GM21619 (cell line): ENCODE results near the gene TBX4.

Experiments
- ATAC-seq: cut with Tn5 transposase; IDR thresholded peaks from one replicate; pipeline ENCODE4 v1.9.1; 2021; ENCODE audit not compliant: unreplicated experiment

Gene TBX4

DNA sequence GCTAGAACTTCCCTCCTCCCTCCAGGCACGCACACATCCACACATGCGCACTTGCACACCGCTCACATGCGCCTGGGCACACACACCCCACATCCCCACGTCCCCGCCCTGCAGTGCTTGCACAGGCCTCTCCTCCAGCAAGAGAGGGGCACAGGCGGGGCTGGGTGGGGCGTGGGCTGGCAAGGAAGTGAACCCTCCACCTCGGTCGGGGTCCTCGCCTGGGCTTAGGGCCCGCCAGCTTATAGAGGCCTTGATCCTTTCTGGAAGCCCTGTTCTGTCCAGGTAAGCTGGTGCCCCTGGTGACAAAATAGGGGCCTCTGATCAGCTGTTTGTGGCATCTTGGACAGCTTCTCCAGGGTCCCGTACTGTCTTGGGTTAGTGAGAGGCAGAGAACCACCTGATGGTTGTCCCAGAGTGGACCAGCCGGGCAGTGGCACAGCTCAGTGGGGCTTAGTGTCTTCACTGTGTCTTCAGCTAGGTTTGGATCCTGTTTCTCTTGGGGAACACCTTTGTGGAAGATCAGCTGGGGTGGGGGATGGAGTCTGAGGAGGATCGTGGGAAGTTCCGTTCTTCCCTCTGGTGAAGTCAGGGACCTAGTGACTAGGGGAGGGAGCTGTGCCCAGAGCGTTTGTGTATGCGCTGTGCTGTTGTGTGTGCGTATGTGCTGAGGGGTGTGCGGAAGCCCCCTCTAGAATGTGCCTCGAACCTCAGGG, 12.1 kb downstream of the TBX4 start:
- ATAC-seq = no peak

- no peak for ATAC-seq
These were observed 12.6 kb downstream of the TBX4 start for GRCh38 chr17:61464843-61465180.

GRCh38 chr17:61465550-61466237, 13.5 kb downstream of the TBX4 start:
- ATAC-seq = no peak

DNA sequence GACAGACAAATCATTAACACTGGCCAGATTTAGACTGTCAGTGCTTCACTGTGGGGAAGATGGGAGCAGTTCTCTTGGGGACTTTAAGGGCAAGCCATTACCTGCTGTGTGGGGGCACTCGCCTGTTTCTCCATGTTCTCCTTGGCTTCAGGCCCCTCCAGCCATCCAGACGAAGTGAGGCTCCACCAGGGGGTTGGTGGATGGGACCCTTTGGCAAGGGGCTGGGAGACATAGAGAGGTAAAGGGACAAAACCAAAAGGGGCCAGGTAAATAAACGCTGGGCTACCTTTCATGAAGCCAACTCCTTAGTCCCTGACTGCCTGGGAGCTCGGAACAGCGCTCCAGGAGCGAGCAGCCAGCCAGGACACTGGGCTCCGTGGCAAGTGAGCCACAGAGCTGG, 14.0 kb downstream of the TBX4 start:
- ATAC-seq = no peak

- no peak for ATAC-seq
These were observed 15.4 kb downstream of the TBX4 start for GRCh38 chr17:61467416-61468262.

DNA sequence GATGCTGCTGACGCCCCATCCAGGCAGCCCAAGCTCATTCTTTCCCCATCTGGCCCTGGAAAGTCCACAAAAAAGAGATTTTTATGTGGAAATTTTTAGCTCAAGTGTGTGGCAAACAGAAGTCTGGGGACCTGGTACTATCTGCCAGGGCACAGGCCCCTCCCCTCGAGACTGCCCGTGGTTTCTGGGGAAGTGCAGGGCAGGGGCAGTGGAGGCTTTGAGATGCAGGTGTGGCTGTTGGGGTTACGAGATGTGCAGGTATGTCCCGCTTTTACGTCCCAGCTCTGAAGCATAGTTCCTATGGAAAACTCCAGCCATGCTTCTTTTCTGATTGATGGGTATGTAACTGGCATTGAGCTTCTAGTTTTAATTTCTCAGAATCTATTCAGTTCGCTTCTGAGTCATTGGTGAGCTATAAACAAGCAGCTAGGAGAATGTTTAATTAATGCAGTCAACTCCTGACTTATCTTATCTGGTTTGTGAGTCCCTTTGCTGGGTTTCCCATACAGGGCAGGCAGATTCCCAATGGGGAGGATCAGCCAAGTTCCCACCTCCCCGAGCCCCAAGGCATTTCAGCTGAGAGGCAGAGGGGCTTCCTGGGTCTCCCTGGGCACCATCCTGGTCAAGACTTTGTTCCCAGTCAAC, 16.2 kb downstream of the TBX4 start:
- no peak for ATAC-seq

- no peak for ATAC-seq
These were observed 17.3 kb downstream of the TBX4 start for GRCh38 chr17:61469474-61469873.

GRCh38 chr17:61469949-61470348, 17.7 kb downstream of the TBX4 start:
- no peak for ATAC-seq

- ATAC-seq = no peak
These were observed 18.4 kb downstream of the TBX4 start for GRCh38 chr17:61470530-61471136.

GRCh38 chr17:61474235-61474927, 22.2 kb downstream of the TBX4 start:
- ATAC-seq = no peak

DNA sequence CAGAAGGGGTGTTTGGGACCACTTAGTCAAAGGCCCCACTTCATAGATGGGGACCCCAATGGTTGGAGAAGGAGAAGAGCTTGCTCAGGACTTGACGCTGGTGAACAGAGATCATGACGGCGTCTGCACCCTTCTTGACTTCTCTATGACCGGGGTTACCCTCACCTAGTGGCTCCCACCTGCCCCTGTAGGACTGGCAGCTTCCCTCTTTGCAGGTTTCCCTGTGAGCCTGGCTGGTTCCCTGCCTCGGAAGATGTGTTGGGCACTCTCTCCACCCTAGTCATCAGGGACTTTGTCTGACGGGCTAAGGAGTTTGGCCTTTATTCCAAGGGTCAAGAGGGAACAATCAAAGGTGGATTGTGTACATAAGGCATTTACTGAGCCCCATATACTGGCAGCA, 22.7 kb downstream of the TBX4 start:
- no peak for ATAC-seq

DNA sequence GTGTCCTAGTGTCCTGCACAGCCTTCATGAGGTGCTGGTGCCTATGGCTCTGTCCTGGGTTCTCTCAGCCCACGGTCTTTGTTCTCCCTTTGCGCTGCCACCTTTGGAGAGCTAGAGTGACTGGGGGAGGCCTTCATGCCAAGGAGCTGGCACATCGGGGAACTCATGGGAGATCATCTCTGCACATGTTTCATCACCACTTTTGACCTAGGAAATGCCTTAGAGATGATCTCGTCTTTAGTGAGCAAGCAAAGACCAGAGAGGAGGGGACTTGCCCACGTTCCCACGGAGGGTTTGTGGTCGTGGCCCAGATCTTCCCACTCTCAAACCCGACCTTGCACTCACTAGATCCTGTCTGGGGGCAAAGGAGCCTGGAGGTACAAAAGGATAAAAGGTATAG, 23.5 kb downstream of the TBX4 start:
- no peak for ATAC-seq

DNA sequence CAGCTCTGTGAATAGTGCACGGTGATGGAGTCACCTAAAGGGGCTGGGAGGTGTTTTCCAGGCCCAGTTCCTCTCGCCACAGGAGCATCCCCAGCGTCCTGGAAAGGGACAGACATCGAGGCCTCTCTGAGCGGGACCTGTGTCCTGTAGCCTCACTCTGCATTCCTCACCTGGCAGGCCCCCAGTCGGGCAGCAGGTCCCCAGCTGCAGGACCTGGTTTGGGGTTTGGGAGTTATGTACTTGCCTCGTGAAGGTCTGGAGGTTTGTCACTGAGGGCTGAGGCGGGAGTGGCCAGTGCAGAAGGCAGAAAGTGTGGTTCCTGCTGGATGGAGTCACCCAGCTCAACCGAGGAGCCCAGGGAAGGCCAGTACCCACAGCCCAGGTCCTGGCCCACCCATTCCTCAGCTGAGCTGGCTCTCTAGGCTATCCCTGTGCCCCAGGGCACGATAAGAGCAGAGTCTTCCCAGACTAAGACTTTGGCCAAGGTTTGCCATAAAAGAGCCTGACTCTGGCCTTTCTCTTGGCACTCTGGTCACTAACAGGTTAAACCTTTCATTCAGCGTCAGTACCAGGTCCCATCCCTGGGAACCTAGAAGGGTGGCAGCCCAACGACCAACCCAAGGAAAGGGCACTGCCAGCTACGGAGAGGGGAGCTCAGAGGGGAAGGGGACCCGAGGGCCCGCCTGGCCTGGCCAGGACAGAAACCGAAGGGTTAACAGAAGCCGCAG, 24.4 kb downstream of the TBX4 start:
- ATAC-seq = no peak

DNA sequence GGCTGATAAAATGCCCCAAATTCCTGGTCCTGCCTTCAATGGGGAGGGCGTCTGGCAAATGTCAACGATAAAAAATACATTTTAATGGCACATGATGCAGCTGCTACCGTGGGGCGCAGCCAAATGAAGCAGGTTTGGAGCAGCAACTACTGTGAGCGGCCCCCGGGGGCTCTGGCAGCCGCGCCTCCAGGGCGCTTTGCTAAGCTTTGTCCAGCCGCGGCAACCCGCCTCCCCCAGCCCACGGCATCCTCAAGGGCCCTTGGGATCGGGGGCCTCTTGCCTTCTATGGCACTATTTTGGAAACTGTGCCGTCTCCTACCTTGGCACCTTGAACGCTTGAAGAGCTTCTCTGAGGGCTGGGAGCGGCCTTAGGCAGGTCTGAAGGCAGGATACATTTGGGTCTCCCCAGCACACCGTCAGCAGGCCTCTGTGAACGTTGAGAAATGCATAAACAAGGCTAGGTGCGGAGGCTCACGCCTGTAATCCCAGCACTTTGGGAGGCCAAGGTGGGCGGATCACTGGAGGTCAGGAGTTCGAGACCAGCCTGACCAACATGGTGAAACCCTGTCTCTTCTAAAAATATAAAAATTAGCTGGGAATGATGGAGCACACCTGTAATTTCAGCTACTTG, 25.1 kb downstream of the TBX4 start:
- ATAC-seq = no peak

GRCh38 chr17:61478026-61478789, 26.0 kb downstream of the TBX4 start:
- ATAC-seq = no peak

GRCh38 chr17:61478790-61479492, 26.7 kb downstream of the TBX4 start:
- no peak for ATAC-seq

- no peak for ATAC-seq
These were observed 27.5 kb downstream of the TBX4 start for GRCh38 chr17:61479493-61480413.
